ENCODE measurements around the gene BICRAL.

The BICRAL gene

GRCh38 chr6:42841844-42842584 lies 60.2 kb downstream of the BICRAL start:
- no peak for TF ChIP-seq CTCF (IDR thresholded peaks at IDR 0.05; ENCODE audit: low read depth, low read length)
- DNase-seq (ENCODE audit: extremely low read depth, low read depth) = no peak

- TF ChIP-seq CTCF (IDR thresholded peaks at IDR 0.05; ENCODE audit: low read depth, low read length) = no peak
- DNase-seq (ENCODE audit: extremely low read depth, low read depth) = no peak
Observed at GRCh38 chr6:42845327-42845694, 63.5 kb downstream of the BICRAL start.

- DNase-seq (ENCODE audit: extremely low read depth, low read depth) = no peak
- TF ChIP-seq CTCF (IDR thresholded peaks at IDR 0.05; ENCODE audit: low read depth, low read length) = no peak
Observed at GRCh38 chr6:42846505-42846904, 64.7 kb downstream of the BICRAL start.

GRCh38 chr6:42848700-42849099 lies 66.8 kb downstream of the BICRAL start:
- no peak for TF ChIP-seq CTCF (IDR thresholded peaks at IDR 0.05; ENCODE audit: low read depth, low read length)
- DNase-seq (ENCODE audit: extremely low read depth, low read depth) = no peak

- no peak for DNase-seq (ENCODE audit: extremely low read depth, low read depth)
- no peak for TF ChIP-seq CTCF (IDR thresholded peaks at IDR 0.05; ENCODE audit: low read depth, low read length)
Observed at GRCh38 chr6:42851599-42851998, 69.7 kb downstream of the BICRAL start.

GRCh38 chr6:42860036-42860435 lies 78.2 kb downstream of the BICRAL start:
- no peak for DNase-seq (ENCODE audit: extremely low read depth, low read depth)
- no peak for TF ChIP-seq CTCF (IDR thresholded peaks at IDR 0.05; ENCODE audit: low read depth, low read length)

GRCh38 chr6:42860481-42860880 lies 78.6 kb downstream of the BICRAL start:
- no peak for TF ChIP-seq CTCF (IDR thresholded peaks at IDR 0.05; ENCODE audit: low read depth, low read length)
- DNase-seq (ENCODE audit: extremely low read depth, low read depth) = no peak
